A204.1 (cell line): ENCODE data around the gene RNU11.
"Not testable (repeated sequence)": the region's sequence is repeated elsewhere in the genome, so short reads cannot be mapped to it uniquely, and the experiment has no call there.

Source experiments
- FAIRE-seq: peaks from 2 replicates; lab custom pipeline; 2012; peaks lifted over from hg19 to GRCh38; lab: Jason Lieb, UNC

RNU11 gene

GRCh38 chr1:28648474-28649198 lies at the start of gene RNU11:
Gene RNU11, plus strand, starts transcription at chr1:28648600.
- peak; percentile 78 for FAIRE-seq

- peak; percentile 95 for FAIRE-seq
Observed at GRCh38 chr1:28601696-28602095, 46.7 kb upstream of the RNU11 start.

DNA sequence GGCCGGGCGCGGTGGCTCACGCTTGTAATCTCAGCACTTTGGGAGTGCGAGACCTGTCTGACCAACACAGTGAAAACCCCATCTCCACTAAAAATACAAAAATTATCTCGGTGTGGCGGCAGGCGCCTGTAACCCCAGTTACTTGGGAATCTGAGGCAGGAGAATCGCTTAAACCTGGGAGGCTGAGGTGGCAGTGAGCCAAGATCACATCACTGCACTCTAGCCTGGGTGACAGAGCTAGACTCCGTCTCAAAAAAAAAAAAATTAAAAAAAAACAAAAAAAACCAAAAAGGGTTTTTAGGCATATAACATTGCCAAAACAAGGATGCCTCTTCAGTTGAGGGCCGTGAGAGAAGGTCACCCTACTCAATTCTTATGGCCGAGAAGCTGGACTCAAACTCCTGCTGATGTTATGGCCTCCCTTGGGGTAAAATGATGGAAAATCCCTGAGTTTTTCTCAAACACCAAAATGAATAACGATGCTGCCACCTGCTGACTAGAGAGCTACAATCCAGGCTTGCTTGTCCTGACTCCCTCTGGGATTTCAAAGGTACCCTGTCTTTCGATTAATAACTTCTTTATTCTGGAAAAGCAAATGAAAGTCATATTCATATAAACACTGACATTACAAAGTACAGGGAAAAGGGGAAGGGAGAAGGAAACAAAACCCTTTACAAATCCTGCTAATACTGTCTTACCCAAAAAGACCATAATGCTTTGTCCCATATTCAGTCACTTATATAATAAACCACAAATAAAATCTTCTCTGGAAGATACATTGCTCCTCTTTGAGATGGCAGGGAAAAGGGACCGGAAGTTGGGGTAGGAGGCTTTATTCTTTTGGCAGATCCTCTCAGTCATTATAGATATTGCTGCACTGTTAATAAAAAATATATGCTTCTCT lies 45.6 kb upstream of the RNU11 start:
- peak; percentile 94 for FAIRE-seq

GRCh38 chr1:28604411-28604810 lies 44.0 kb upstream of the RNU11 start:
- no peak for FAIRE-seq

- FAIRE-seq: no peak
Observed at GRCh38 chr1:28604962-28605361, 43.4 kb upstream of the RNU11 start.

- FAIRE-seq: no peak
Observed at GRCh38 chr1:28606771-28607170, 41.6 kb upstream of the RNU11 start.

GRCh38 chr1:28613175-28613574 lies 35.2 kb upstream of the RNU11 start:
- FAIRE-seq: no peak

- no peak for FAIRE-seq
Observed at GRCh38 chr1:28631713-28632112, 16.7 kb upstream of the RNU11 start.

GRCh38 chr1:28632560-28632959 lies 15.8 kb upstream of the RNU11 start:
- FAIRE-seq: no peak

DNA sequence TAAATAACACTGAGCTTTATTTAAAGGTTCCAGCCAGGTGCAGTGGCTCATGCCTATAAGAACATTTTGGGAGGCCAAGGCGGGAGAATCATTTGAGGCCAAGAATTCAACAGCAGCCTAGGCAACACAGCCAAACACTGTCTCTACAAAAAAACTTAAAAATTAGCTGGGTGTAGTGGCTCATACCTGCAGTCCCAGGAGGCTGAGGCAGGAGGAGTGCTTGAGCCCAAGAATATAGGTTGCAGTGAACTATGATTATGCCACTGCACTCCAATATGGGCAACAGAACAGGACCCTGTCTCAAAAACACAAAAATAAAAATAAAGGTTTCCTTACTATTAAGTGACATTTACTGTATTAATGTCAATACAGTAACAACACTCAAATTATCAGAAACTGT lies 7.6 kb upstream of the RNU11 start:
- no peak for FAIRE-seq

GRCh38 chr1:28642056-28642846 lies 6.1 kb upstream of the RNU11 start:
- FAIRE-seq: no peak

DNA sequence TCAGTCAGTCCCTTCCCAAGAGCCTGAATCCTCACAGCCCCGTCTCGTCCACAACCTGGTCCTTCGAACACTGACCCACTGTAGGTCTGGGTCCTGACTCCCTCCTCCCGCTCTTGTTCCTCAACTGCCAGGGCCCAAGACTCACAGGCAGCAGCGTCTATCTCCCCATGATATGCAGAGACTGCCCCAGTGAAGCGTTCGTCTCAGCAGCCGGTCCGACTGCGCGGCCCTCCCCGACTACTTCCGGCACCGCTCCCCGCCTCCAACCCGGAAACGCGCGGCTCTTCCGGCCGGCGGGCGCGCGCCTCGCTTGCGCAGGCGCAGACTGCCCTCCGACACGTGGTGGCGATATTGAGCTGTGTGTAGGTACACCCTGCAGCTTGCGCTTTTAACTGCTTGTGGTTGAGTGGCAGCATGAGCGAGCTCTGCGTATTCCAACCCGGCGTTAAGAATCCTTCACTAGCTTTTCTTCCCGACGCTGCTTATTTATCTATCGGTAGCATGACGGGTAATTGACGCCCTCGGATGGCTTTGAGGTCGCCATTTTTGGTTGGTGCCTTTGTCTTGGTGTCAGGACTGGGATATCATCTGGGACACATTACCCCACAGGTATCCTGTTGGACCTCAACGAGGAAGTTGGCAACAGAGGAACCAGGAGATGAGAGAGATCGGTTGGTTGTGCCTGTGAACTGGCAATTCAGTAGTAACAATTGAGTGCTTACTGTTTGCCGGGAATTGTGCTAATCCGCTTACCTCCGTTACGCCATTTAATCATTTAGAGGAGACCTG lies 5.4 kb upstream of the RNU11 start, which contains the start of gene TAF12:
Gene TAF12, minus strand, starts transcription at position 221 of the 789 bp plus-strand sequence. CDS start 20,986 bp downstream, outside the sequence.
- FAIRE-seq: no peak

DNA sequence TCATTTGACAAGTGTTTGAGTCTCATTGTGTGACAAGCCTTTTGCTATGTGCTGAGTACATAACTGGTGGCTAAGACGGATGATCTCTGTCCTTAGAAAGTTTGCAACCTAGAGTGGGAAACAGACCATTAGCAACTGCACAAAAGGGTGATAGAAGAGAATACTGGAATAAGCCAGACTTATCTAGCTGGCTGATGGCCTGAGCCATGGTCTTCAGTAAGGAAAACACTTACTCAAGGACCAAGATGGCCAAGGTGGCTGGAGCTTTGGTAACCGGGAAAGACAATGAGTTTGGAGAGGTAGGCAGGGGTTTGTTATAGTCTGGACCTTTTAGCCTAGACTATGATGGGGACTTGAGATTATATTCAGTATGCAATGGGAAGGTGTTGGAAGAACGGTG lies 3.9 kb upstream of the RNU11 start:
- FAIRE-seq: no peak

GRCh38 chr1:28645406-28645805 lies 3.0 kb upstream of the RNU11 start:
- FAIRE-seq: not testable (repeated sequence)

- no peak for FAIRE-seq
Observed at GRCh38 chr1:28646040-28646439, 2.4 kb upstream of the RNU11 start.

GRCh38 chr1:28648008-28648473 lies 359 bp upstream of the RNU11 start:
- FAIRE-seq: peak; percentile 91

- not testable (repeated sequence) for FAIRE-seq
Observed at GRCh38 chr1:28653063-28653462, 4.7 kb downstream of the RNU11 start.

DNA sequence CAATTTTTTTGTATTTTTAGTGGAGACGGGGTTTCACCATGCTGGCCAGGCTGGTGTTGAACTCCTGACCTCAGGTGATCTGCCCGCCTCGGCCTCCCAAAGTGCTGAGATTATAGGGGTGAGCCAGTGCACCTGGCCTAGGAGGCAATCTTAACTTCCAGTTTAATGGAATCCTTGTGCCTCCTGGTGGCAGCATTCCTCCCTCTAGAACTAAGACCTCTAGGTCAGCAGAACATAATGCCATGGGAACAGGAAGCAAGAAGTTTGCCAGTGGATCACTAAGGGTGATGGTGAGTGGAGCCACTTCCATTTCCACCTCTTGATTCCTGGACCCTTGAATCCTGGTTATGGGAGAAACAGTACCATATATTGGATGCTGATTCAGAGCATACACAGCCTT lies 5.5 kb downstream of the RNU11 start:
- FAIRE-seq: not testable (repeated sequence)

GRCh38 chr1:28655448-28656311 lies 7.3 kb downstream of the RNU11 start:
- FAIRE-seq: not testable (repeated sequence)

DNA sequence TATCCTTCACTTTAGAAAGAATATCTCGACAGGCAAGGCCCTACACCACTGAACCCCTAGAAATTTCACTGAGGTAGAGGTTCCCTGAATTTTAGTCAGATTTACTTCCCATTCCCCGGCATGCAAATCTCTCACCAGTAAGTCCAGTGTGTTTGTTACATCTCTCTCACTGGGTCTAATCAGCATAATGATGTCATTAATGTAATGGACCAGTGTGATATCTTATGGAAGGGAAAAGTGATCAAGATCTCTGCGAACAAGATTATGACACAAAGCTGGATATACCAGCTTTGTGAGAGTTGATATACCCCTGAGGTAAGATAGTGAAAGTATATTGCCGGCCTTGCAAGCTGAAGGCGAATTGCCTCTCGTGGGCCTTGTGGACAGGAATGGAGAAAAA lies 7.9 kb downstream of the RNU11 start:
- FAIRE-seq: no peak
